Right renal pelvis (tissue), 4 donors: ENCODE data around the gene AP3S1. TPM values are rescaled to one million over a fixed set of nuclear protein-coding genes. Genes with fewer than 3 reads are reported as not detected.

Experiments used
- DNase-seq, 4 donors: peaks; one replicate each; pipeline ENCODE4 v3.0.0-alpha.2; 2013; ENCODE audit warnings: low read depth in 4 of 4, low spot score in 3 of 4, missing footprints in 1 of 4
- polyA plus RNA-seq, 4 donors: library from polyadenylated mRNA; unstranded; fragments of 120-200 nt; gene quantifications; one replicate each; pipeline ENCODE4 v1.2.1, GENCODE V29; 2013; ENCODE audit not compliant: insufficient read length in 4 of 4

Gene AP3S1
- polyA plus RNA-seq, 4 donors = 125 to 147 (median 139) TPM

DNA sequence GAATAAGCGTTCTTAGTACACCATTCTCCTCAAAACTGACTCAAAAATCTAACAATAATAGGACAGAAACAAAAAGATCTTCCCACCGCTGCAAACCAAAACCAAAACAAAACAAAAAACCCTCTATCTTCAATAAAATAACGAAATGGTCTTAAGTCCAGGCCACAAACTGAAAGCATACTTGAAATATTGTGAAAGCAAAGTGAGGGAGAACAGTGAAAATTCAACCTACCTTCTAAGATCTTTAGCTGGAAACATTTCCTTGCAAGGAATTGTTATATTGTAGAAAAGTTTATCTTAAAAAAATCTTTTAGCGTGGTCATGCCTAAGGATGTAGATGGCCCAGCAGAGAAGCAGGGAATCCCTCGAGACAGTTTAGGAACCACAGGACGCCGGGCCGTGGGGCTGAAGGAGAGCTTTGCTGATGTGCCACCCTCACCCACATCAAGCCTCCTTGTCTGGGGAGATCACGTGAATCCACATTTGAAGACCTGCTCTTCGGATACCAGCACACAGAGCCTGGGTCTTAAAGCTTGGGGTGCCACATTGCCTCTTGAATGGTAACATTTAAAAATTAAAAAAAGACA, 92.7 kb downstream of the AP3S1 start:
- DNase-seq = no peak

DNA sequence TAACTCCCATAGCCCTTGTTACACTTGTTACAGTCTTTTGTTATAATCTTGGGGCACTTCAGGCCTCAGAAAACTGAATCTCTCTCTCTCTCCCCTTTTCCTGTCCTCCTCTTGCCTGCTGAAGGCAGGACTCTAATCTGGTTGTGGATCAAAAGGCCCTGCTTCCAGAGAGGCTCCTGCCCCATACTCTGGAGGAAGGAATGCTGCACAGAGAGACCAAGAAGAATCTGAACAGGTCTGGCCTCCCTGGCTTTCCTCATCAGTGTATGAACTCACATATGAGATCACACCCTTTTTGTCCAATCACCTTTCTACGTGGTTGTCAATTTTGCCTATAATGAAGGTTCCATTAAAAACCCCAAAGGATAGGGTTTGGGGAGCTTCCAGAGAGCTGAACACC, 94.3 kb downstream of the AP3S1 start:
- DNase-seq = no peak

DNA sequence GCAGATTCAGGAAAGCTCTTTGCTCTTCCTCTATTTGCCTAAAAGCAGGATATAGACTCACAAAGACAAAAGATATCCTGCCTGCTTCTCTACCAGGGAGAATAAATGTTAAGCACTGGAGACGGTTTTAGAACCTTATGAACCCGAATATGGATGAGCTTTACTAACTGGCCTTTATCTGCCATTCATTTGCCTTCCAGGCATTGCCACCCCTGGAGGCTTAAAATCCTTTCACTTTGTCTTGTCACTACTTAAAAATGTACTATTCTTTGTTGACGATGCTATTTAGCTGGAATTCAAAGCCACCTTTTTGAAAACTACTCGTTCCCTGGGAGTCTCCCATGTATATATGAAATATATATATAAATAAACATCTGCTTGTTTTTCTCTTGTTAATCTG, 97.3 kb downstream of the AP3S1 start:
- DNase-seq = no peak

DNA sequence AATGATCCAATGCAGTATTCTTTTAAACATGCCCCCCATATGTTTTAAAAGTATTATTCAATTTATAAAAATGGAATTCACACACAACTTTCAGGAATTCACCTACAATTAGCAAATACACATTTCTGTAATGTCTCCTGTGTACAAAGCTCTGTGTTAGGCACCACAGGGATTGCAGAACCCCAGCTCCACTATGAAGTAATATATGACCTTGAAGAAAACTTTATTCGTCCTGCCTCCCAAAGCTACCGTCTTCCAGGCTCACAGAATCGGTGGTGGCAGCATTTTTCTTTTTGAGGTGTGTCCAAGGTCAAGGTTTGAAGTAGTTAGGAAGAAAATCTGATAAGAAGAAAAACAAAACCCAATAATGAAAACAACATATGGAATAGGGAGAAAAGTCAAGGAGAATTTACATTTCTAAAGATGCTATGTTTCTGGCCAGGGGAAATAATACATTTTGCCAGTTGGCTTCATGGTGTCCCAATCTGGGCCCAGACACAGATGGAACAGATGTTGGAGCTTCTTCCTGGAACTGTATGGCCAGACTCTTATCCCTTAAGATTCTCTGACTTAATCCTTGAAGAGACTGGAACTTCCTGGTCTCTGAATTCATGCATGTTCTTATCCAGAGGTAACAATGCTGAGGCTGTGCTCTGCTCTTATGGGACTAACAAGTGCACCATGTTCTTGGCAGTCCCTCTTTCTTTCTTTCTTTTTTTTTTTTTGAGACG, 98.5 kb downstream of the AP3S1 start:
- no peak for DNase-seq

DNA sequence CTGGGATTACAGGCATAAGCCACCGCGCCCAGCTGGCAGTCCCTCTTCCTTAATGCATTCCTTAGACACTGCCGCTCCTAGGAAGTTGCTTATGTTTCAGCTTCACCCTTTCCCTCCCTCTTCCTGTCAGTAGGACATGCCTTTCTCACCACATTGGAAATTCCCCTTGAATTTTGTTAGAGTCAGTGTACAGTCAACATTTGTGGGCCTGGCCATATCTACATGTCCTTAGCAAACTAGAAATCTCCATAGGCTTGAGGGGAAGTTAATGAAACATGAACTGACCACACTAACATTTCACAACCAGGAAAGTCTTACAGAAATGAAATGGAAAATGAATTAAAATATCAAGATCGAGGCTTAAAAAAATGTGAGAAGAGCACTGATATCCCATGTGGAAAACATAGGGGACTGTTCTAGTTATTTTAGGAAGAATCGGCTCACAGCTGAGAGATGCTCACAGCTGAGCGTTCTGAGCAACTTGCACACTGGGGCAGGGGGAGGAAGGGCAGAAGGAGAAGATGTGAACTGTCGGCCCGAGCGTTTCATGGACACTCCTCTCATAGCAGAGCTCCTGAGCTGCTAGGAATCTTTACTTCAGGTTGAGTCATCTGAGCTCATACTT, 99.4 kb downstream of the AP3S1 start:
- DNase-seq = no peak

DNA sequence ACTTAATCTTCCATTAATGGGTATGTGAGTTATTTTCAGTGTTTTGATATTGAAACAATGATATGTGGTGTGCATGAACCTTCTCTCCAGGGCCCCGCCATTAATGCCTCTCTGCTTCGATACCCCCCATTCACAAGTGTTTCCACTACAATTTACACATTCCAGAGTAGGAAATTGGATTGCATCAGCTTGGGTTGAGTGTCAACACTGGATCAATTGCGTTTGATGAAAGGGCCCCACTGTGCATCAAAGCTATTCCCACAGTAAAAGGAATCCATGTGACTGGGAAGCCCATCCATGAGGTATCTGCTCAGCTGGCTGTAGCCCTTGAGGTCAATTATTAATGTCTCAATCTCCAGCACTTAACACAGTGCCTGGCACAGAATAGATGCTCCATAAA, 102.8 kb downstream of the AP3S1 start:
- DNase-seq = no peak

DNA sequence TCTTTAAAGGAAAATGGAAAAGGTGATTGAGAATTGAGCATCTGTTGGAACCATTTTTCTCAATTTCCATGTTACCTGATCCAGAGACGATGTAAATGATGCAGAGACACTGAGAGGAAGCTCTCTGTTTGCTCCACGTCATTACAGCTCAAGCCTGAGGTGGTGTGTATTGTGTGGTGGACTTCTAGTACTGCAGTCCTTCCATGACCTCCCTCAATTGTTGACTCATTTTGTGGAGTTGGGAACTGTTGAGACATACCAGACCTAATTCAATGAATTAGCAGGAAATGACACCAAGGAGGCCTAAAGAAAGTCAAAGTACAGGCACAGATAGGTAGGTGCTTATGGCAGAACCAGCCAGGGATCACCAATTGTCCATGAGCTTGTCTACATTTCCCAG, 104.9 kb downstream of the AP3S1 start:
- DNase-seq = no peak

DNA sequence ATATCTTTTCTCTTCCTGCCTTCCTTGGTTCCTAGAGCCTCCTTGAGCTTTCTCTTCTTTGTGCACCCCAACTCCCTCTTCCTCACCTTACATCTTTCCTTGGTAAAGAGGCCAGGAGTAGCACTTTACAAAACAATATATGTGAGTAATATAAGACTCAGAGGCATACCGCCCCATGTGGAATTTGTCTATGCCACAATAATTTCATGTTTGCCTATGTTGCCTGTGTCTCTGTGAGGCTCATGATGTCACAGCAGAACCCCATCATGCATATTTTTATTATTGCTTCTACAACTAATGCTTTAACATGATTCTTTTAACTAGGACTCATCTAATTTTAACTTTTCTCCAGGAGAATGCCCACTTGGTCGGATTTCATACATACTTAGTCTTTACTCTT, 105.5 kb downstream of the AP3S1 start:
- DNase-seq = no peak

DNA sequence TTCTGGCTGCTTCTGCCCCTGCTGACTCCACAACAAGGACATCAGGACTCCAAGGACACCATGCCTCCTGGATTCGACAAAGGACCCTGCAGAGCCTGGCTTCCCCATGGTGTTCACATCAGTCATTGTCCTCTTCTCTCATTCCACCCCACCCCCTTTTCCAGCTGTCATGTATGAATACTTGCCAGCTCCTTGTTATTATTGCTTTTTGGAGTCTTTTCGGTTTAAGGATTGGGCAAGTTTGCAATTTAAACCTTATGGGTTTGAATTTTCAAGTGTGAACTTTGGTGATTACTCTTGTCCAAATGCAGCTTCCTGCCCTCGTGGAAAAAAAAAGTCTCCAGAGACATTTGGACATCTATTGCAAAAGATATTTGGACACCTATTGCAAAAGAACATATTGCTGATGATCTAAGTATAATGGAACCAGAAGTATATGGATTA, 106.4 kb downstream of the AP3S1 start:
- no peak for DNase-seq

DNA sequence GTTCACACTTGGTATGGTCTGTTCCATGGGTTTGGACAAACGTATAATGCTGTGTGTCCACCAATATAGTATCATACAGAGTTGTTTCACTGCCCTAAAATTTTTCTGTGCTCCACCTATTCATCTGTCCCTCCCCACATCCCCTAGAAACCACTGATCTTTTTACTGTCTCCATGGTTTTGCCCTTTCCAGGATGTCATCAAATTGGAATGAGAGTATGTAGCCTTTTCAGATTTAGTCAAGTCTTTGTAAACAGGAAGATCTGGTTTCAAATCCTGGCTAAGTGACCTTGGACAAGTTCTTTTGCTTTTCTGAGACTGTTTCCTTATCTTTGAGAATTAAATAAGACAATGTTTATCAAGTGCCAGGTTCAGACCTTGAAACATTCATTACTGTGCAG, 107.4 kb downstream of the AP3S1 start:
- DNase-seq = no peak

DNA sequence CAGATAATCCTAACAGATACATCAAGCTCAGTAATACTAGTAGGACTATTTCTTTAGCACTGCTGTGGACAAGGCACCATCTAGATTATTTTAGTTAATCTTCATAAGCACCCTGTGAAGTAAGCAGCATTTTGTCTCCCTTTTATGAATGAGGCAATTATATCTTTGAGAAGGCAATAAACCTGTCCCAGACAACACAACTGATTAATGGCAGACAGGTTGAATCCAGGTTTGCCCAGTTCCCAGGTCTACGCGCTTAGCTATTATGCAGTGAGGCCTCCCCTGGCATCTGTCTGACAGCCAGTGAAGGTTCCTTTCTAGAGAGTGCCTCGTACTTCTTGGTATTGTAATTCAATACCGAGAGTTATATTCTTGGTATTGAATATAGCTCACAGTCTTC, 110.9 kb downstream of the AP3S1 start:
- no peak for DNase-seq

DNA sequence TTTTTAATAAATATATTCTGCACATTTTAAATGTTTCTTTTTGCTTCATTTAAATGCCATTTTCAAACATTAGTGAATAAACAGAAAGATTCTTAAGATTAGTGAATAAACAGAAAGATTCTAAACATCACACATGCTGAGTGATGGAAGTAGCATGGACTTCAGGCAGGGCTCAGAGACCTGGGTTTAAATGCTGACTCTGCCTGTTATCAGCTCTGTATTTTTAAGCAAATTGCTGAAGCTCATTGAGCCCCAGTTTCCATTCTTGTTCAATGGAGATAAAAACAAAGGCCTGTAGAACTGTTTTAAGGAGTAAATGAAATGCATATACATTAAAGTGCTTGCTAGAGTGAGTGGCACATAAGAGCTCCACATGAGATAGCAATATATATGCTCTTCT, 112.4 kb downstream of the AP3S1 start:
- no peak for DNase-seq

DNA sequence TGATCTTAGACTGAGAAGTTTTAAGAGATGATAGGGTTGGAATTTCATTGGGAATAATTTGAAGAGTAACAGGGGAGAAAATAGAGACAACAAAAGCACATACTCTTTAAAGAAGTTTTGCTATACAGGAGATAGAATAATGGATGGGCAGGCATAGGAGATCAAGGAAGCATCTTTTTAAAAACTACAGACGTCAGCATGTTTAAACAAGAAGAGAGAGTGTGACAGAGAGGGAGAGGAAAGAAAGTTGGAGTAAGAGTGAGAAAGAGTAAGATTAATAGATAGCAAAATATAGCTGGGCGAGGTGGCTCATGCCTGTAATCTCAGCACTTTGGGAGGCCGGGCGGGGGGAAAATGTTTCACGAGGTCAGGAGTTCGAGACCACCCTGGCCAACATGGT, 115.2 kb downstream of the AP3S1 start:
- DNase-seq = no peak

DNA sequence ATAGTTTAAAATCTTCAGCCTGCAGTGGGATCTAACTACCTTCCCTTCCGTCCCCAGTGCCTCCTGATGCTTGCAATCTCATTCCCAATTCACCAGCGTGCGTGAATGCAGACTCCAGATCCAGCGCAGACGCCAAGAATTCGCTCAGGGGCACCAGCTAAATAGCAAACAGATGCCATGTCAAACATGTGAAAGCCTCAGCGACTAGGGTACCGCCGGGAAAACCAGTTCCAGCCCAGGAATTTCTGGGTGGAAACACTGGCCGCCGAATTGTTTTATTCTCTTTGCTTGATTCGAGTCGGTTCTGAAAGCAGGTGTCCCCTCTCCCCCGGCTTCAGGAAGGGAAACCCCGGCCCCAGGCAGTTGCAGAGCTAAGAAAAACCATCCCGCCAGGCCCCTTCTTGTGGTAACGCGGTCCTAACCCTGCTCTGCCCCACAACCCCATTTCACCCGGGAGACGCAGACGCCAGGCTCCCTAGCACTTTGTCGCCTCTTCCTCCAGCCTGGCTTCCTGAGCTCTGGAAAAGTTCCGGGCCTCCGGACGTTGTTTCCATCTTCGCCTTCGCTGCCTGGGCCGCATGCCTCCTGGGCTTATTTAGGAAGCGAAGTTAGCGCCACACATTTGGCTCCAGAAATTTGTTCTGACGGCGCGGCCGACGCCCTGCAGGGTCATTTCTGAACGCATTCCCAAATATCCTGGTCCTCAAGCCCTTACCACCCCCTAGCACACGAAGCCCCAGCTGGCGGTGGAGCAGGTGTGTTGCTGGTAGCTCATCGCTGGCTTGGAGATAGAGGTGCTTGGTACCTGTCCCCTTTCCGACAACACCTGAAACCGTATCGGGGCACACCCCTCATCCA, 119.9 kb downstream of the AP3S1 start:
- DNase-seq = peak in 1 of 4 donors; percentile 9

DNA sequence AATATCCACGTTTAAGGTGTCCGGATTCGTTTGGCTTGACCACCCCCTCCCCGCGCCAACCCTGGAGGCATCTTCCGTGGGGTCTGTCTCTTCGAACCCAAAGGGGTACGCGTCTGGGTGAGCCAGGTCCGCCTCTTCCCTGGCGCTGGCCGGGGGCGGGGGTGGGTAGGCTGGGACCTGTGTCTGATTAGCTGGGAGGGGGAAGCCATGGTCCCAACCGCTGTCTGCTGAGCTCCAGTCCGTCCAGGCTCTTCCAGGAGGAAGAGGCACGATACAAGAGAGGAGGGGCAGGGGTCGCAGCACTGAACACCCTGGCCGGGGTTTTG, 120.5 kb downstream of the AP3S1 start, which contains the start of gene LVRN:
TSS of gene LVRN (plus strand) at position 237 of the 326 bp plus-strand sequence. CDS start 143 bp downstream, outside the sequence.
- no peak for DNase-seq

DNA sequence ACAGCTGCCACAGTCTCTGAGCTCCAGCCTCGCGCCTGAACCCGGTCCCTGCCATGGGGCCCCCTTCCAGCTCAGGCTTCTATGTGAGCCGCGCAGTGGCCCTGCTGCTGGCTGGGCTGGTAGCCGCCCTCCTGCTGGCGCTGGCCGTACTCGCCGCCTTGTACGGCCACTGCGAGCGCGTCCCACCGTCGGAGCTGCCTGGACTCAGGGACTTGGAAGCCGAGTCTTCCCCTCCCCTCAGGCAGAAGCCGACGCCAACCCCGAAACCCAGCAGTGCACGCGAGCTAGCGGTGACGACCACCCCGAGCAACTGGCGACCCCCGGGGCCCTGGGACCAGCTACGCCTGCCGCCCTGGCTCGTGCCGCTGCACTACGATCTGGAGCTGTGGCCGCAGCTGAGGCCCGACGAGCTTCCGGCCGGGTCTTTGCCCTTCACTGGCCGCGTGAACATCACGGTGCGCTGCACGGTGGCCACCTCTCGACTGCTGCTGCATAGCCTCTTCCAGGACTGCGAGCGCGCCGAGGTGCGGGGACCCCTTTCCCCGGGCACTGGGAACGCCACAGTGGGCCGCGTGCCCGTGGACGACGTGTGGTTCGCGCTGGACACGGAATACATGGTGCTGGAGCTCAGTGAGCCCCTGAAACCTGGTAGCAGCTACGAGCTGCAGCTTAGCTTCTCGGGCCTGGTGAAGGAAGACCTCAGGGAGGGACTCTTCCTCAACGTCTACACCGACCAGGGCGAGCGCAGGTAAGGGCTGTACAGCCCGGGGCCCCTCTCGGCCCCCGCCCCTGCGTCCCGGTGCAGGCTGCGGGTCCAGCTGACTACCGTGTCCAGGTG, 121.0 kb downstream of the AP3S1 start:
- DNase-seq = no peak

DNA sequence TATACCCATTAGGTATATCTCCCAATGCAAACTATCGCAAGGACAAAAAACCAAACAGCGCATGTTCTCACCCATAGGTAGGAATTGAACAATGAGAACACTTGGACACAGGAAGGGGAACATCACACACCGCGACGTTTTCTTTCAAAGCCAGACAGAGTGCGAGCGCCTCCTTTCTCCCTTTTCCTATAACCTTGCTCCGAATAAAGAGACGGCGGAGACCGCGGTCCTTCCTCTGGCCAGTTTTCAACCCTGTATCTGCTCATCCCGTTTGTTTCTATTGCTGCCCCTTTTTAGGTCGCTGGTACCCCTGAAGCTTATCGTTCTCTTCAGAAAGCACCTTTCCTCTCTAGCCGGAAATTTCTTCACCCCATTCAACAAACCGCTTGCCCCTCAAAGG, 121.8 kb downstream of the AP3S1 start:
- DNase-seq = no peak
